HS-5 (cell line): ENCODE measurements around the gene PLEKHM3.

Source experiments
- DNase-seq: peaks from one replicate; pipeline ENCODE4 v3.0.0-alpha.2; 2012; ENCODE audit warnings: low read depth

PLEKHM3 gene, protein sequence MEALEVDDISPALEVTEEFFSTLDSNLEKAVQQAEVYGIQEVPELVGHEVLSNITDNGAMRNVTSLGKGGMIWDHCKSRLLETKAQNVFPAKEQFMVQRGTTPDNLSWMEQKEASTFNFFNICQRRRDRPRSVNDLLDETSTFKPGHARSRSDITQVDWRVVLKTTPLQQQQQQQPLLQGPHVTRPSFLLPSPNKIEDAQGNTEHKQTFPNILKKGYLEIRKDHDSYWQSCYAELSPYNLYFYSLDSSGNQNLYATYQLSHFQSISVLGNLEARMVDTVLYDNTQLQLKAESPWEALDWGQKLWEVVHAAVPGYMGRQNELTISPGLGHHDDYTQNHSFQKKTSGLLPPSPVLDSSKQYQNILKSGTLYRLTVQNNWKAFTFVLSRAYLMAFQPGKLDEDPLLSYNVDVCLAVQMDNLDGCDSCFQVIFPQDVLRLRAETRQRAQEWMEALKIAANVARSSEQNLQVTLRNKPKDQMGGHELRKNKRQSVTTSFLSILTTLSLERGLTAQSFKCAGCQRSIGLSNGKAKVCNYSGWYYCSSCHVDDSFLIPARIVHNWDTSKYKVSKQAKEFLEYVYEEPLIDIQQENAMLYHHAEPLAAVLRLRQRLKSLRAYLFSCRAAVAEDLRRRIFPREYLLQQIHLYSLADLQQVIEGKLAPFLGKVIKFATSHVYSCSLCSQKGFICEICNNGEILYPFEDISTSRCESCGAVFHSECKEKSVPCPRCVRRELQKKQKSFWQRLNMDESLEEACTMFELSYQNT

DNA sequence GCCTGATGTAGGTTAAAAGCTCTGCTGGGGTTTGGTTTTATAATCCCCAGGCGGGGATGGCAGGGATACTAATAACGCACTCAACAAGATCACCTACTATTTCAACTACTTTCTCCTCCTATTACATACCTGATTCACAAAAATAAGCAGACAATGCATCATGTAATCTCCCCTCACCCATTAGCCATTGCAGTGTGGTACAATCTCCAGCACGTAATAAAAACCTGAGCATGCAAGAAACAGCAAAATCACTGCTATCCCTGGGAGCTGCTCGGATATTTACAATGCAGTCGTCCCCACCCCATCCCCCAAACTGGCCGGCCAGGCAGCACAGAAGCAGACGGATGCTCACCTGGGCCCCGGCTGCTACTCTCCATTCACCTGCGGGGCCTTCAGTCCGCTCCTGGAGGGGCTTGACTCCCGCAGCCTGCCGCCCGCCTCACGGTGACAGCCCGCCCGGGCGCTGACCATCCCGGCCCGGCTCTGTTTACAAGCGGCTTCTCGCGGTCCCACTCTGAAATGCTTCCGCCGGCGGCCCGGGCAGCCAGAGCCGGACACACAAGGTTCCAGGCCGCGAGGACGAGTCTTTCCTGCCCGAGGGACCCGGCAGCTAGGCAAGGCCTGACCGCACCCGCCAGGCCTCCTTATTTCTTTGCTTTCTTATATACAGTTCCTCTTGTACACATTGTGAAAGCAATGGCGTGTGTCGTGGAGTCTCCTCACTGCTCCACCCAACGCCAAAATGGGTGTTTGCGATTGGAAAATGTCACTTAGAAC, at the start of gene PLEKHM3:
TSS of gene PLEKHM3 (minus strand) at position 491 of the 777 bp plus-strand sequence. CDS start 23,888 bp downstream, outside the sequence.
- DNase-seq: no peak

DNA sequence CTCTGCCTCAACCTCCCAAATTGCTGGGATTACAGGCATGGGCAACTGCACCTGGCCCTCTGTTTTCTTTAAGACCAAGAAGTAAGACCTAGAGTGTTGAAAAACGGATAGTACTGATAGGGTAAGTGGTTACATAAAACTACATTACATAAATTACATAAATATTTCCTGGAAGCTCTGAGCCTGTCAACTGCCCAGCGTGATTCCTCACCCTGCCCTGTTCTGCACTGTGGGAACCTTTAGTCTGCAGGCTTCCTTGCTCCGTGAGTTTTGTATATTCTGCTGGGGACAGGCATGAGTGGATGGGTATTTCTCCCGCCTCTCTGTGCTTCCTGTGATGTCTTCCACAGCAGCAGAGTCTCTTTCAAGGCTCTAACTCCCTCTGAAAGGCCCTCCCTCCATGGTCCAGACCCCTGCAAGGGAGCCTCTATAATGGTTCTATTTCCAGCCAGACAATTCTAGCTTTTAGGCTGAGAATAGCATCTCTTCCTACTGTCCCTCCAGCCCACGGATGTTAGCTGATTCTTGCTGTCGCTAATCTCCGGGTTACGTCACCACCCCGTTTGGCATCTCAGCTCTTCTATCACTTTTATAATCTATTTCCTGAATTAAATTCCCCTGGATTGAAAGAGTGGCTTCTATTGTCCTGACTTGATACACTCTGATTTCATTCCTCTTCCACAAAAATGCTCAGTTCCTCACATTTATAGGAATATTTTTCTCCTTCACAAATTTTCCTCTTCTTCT, 49.5 kb upstream of the PLEKHM3 start:
- no peak for DNase-seq

DNA sequence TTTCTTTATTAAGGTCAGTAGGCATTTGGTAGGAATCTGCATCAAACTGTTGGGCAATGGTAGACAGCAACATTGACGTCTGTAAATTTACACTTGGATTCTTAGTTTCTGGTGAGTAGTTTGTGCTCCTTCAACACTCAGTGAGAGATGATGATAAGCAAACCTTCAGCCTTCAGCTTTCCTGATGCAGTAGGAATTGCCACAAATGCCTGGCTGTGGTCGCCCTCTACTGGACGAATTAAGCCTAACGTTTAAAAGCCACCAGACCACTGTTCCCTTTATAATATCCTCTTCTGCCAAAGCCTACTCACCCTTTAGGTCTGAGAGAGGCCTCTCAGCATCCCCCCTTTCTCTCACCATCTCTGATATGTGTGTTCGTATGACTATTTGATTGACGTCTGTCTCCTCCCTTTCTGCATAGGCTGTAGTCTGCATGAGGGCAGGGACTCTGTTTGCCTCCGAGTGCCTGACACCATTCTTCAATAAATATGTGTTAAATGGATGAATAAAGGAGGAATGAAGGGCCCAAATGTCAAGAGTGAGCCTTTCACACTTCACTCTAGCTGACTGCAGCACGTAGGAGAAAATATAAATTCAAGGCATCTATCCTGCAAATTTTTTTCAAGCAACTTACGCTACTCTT, 47.0 kb upstream of the PLEKHM3 start:
- peak; percentile 44 for DNase-seq

DNA sequence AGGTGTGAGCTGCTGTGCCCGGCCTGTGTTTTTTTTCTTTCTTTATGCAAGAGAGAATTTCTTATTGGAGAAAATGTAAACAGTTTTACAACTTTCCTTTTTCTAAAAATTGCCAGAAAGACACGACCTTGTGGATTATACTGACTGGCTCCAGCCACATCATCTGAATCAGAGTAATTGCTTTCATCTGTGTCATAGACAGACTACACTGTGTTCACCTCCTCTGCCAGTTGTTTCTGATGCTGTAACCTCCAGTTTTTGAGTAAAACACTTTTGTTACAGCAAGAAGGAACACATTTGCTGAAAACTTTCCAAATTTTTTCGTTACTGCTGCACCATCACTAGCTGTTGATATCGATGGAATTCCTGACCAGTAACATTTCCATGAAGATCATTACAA, 43.9 kb upstream of the PLEKHM3 start:
- DNase-seq: no peak

DNA sequence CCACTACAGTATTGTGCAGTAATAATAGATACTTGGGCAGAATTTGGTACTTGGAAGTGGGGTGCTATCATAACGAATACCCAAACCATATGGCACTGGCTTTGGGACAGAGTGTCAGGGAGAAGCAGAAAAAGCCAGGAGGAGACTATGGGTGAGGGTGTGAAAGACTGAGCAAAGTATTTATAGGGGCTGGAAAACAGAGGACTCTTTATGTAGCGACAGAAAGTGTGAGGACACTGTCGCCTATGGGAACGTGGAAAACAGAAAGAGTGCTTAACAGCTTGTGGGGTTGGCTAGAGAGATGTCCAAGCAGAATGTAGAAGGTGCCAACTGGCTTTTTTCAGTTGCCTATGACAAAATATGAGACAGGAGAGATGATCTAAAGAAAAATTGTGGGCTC, 40.7 kb upstream of the PLEKHM3 start:
- no peak for DNase-seq

DNA sequence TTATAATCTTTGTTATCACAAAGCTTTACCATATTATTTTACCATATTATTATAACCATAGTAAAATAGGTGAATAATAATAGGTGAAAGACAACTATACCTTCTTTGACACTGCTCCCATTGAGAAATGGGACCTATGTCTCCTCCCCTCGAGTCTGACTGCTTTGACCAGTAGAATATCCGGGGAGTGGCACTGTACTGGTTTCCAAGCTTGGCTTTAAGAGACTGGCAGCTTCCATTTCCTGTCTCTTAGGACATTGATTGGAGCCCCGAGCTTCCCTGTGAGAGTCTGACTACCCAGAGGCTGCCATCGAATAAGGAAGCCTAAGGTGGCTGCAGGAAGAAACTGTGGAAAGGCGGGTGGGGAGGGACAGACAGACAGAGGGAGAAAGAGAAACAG, 40.1 kb upstream of the PLEKHM3 start:
- DNase-seq: no peak

DNA sequence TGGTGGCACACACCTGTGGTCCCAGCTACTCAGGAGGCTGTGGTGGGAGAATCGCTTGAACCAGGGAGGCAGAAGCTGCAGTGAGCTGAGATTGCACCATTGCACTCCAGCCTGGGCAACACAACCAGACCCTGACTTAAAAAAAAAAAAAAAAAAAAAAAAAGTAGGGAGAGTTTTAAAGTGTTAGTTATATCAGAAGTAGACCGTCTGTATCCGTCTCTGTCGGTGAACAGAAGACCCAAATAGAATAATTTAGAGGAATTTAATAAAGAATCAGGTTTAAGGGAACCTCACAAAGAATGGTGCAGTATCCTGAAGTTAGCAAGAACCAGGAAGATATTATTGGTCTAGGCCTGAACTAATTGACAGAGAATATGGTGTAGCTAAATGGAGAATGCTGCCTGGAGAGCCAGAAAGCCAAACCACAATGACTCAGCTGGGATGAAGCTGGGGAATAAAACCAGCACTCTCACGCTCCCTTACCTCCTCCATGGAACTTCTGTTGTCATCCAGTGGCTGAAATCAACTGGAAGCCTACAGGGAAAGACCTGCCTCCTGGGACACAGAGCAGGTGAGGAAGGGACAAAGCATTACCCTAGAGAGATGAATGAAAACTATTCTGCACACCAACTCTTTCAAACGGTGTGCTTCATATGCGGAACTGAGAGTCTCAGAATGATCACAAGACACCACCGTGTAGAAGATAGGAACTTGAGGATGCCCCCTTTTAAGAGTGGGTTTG, 39.1 kb upstream of the PLEKHM3 start:
- DNase-seq: peak; percentile 78

DNA sequence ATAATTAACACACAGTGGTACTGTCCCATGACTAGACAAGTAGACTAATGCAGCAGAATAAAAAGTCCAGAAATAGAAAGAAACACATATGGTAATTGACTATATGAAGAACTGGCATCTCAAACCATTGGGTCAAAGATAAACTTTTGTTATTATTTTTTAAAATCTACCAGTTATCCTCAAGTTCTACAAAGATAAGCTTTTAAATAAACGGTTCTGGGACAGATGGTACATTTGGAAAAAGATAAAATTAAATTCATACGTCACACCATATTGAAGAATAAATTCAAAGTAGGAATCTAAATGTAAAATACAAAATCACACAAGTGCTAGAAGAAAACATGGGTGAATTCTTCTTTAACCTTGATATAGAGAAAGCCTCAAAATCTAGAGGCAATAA, 37.6 kb upstream of the PLEKHM3 start:
- no peak for DNase-seq

DNA sequence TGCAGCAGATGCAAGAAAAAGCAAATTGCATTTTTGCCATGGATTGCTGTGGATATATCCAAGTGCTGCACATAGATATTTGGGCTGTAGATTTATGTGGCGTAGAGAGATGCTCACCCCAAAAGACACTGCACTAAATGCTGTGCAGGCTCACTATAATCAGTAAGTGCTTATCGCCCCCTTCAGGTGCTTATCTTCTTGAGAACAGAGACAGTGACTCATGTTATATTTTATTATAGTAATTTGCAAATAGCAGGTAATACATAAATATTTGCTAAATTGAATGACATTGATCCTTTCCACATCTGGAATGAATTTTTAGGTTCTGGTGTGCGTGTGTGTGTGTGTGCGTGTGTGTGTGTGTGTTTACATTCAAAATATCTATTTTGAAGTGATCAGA, 36.8 kb upstream of the PLEKHM3 start:
- DNase-seq: no peak

DNA sequence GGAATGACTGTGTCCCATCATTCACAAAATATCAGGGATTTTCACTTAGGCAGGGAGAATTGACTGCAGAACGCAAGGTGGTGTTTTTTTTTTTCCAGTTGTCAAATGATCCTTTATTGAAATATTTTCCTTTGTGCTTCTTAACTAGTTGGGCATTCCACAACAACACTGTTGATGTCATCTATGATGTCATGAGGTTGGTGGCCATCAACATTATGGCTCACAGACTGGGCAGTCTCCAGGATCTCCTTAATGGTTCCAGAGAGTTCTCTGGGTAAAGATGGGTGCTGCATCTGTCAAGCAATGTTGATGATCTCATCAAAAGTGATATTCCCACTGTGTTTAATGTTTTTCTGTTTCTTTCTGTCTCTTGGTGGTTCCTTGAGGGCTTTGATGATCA, 31.8 kb upstream of the PLEKHM3 start:
- DNase-seq: no peak

DNA sequence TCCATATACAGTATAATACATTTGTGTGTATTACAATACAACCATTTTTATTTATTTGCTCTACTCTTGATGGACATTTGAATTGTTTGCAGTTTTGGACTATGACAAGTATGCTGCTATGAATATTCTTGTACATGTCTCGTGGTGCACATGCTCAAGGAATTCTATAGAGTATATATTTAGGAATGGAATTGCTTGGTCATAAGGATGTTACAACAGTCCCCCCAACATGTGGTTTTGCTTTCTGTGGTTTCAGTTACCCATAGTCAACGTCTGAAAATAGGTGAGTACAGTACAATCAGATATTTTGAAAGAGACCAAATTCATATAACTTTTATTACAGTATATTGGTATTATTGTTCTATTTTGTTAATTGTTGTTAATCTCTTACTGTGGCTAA, 24.1 kb upstream of the PLEKHM3 start:
- DNase-seq: no peak

DNA sequence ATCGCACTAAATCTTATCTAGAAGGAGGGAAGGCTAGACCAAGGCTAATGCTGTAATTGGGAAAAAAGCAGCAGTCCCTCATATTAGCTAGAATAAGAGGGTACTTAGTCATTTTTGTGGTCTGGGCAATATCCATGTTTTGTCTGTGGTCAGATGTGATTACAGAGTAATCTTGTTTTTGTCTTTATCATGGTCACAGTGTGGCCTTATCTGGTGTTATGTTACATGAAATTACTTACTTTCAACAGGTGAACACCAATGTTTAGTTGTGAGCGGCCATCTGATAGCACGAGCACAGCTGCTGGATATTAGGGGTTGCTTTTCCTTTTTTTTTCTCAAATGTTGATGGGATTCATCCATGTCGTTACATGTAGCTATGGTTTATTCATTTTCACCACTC, 23.7 kb upstream of the PLEKHM3 start:
- no peak for DNase-seq

DNA sequence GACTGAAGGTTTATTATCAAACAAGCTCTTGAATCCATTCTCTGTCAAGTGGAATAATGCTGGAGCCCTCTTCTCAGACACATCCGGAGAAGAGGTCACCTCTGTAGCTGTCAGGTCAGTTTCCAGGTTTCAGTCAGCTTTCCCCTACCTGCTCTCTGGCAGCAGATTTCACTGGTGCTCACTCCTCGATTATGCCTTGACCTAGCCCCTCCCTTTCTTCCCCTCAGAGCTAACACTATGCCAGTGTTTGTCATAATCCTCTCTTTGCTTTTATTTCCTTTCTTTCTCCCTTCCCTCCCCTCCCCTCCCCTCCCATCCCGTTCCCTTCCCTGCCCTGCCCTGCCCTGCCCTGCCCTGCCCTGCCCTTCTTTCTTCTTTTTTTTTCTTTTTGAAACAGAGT, 22.5 kb upstream of the PLEKHM3 start:
- DNase-seq: no peak

DNA sequence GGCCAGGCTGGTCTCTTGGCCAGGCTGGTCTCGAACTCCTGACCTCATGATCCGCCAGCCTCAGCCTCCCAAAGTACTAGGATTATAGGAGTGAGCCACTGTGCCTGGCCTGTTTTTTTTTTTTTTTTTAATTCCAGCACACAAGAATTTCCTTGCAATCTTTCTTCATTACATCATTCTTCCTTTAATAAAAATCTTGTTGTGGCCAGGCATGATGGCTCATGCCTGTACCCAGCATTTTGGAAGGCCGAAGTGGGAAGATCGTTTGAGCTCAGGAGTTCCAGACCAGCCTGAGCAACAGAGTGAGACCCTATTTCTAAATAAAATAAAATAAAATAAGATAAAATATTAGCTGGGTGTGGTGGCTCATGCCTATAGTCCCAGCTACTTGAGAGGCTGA, 21.4 kb upstream of the PLEKHM3 start:
- DNase-seq: no peak

DNA sequence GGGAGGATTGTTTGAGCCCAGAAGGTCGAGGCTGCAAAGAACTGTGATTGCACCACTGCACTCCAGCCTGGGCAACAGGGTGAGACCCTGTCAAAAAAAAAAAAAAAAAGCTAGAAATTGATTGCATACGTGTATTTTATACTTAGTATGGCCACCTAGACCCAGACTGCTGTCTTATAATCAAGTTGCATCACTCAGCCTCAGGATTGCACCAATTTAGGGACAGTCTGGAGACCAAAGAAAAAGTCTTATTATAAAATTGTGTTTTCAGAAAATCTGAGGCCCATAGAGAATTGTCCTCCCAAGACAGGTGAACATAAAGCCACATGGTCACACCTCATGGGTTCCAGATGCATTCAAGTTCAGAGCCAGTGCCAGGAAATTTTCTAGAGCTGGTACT, 17.1 kb upstream of the PLEKHM3 start:
- no peak for DNase-seq

DNA sequence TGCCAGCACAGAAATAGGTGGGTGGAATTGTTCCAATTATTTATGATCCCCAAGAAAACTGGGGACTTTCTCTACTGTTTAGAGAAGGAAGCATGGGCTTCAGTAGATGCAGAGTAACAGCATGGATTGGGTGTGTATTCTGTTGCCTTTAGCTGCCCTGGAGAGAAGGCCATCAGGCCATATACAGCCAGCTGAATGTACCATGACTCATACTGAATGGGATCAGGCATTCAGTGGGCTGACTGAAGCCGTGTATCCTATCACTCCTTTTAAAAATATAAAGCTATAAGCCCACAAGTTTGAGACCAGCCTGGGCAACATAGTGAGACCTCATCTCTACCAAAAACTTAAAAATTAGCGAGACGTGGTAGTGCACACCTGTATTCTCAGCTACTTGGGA, 16.7 kb upstream of the PLEKHM3 start:
- no peak for DNase-seq

DNA sequence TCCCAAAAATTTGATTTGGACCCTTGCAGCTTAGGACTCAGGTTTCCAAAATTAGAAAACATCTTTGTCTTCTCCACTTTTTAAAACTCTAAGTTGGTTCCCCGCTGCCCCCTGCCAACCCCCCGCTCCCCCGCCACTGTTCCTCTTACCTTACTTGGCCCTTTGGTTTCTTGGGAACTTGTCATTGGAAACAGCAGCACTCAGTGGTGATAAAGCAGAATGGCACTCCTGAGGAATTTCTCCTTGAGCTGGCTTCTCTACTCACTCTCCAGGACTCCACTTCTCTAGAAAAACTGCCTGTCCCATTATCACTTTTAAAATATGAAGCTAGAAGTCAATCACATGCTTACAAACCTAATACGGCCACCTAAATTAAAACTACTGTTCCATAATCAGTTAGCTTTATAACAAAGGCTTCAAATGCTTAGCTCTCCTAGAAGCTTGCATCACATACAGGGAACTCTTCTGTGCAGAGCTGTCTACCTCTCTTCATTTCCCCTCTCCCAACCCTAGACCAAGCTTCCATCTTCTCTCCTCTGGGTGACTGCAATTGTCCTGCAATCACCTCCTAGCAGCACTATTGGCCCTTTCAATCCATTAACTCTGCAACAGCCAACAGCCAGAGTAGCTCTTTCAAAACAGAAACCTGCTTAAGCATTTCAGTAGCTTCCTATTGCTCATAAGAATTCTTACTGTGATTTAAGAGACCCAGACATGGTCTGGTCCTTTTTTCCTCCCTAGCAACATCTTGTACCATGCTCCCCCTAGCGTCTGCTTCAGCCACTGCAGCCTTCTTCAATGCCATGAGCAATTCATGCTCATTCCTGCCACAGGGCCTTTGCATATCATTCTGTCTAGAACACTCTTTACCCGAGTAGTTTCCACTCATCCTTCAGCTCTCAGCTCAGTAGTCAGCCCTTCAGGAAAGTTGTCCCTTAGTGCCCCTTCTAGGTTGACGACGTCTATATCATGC, 15.2 kb upstream of the PLEKHM3 start:
- no peak for DNase-seq

DNA sequence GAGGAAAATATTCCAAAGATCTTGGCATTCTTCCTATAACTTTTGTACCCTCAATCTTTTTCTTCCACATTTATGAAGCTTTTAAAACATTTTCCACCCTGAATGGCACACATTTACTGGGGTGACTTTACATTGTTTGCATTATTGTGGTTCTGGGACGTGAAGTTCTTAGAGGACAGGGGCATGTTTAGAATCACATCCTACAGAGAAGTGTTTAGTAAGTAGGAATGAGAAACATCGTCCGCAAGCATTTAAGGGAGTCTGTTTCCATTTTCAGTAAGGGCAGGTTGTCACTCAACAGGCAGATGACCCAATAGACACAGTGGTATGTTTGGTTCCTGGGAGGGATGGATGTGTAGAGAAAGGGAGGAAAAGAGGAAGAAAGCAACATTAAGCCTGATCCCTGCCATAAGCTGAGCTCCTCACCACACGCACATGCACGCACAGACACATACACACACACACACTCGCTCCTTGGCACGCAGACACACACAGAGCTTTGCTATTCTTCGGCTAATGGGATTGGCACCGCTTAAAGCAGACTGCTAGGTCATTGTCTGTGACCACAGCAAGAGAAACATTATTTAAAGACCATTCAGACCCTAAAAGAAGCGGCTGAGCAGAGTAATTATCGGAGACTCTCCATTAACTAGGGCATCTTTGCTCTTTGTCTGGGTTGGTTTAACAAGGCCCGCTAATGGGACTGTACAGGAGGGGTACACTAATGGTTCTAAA, 14.2 kb upstream of the PLEKHM3 start:
- DNase-seq: no peak
